SK-N-SH (cell line): Measurements from ENCODE around the gene MARCHF4.

Source experiments
- EP300 ChIP-seq, 2 experiments: IDR thresholded peaks; 2 replicates each; pipeline versions ENCODE4 v1.4.0 to v1.6.1; 2012; ENCODE audit warnings: borderline replicate concordance in 1 of 2, low read depth in 1 of 2, low read length in 1 of 2
- MAX ChIP-seq: IDR thresholded peaks from 2 replicates; pipeline ENCODE4 v1.4.0; 2012; ENCODE audit warnings: low read depth
- MXI1 ChIP-seq: IDR thresholded peaks from 2 replicates; pipeline ENCODE4 v1.6.1; 2012; ENCODE audit warnings: mild to moderate bottlenecking, low read depth, low read length, improper control_type of control experiment
- NRF1 ChIP-seq: IDR thresholded peaks from 2 replicates; pipeline ENCODE4 v1.6.1; 2012; ENCODE audit warnings: low read depth, mild to moderate bottlenecking, low read length
- RAD21 ChIP-seq: IDR thresholded peaks from 2 replicates; pipeline ENCODE4 v1.6.1; 2012; ENCODE audit warnings: mild to moderate bottlenecking, low read length
- RFX5 ChIP-seq: IDR thresholded peaks from 2 replicates; pipeline ENCODE4 v1.6.1; 2012; ENCODE audit warnings: mild to moderate bottlenecking, improper control_type of control experiment, low read length
- SMC3 ChIP-seq: IDR thresholded peaks from 2 replicates; pipeline ENCODE4 v1.6.1; 2012; ENCODE audit warnings: low read depth, low read length, improper control_type of control experiment
- TAF1 ChIP-seq: IDR thresholded peaks from 2 replicates; pipeline ENCODE4 v1.6.1; 2012; ENCODE audit warnings: low read depth, mild to moderate bottlenecking, low read length, moderate library complexity, borderline replicate concordance
- YY1 ChIP-seq: IDR thresholded peaks from 2 replicates; pipeline ENCODE4 v1.4.0; 2012; ENCODE audit warnings: low read depth, mild to moderate bottlenecking
- TF ChIP-seq, protein P1 (sequence below): fragments of 200-600 bp; sonication (generic); IDR thresholded peaks from 2 replicates; pipeline ENCODE4 v1.6.1; 2017; ENCODE audit warnings: antibody characterized with exemption, mild to moderate bottlenecking, moderate library complexity
- TF ChIP-seq, protein P2 (sequence below): IDR thresholded peaks from 2 replicates; pipeline ENCODE4; 2012

GRCh38 chr2:216339456-216340279 is 32.6 kb downstream of the MARCHF4 start:
- TF ChIP-seq, protein P1, sequence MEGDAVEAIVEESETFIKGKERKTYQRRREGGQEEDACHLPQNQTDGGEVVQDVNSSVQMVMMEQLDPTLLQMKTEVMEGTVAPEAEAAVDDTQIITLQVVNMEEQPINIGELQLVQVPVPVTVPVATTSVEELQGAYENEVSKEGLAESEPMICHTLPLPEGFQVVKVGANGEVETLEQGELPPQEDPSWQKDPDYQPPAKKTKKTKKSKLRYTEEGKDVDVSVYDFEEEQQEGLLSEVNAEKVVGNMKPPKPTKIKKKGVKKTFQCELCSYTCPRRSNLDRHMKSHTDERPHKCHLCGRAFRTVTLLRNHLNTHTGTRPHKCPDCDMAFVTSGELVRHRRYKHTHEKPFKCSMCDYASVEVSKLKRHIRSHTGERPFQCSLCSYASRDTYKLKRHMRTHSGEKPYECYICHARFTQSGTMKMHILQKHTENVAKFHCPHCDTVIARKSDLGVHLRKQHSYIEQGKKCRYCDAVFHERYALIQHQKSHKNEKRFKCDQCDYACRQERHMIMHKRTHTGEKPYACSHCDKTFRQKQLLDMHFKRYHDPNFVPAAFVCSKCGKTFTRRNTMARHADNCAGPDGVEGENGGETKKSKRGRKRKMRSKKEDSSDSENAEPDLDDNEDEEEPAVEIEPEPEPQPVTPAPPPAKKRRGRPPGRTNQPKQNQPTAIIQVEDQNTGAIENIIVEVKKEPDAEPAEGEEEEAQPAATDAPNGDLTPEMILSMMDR: peak; percentile 32
- TF ChIP-seq, protein P2, sequence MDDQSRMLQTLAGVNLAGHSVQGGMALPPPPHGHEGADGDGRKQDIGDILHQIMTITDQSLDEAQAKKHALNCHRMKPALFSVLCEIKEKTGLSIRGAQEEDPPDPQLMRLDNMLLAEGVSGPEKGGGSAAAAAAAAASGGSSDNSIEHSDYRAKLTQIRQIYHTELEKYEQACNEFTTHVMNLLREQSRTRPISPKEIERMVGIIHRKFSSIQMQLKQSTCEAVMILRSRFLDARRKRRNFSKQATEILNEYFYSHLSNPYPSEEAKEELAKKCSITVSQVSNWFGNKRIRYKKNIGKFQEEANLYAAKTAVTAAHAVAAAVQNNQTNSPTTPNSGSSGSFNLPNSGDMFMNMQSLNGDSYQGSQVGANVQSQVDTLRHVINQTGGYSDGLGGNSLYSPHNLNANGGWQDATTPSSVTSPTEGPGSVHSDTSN: no peak
- TF ChIP-seq MAX (no peak), YY1 (no peak), TAF1 (no peak), EP300 (IDR thresholded peaks at IDR 0.05; ENCODE audit: borderline replicate concordance in 1 of 2, low read depth in 1 of 2, low read length in 1 of 2) (no peak), RAD21 (no peak), SMC3 (no peak), NRF1 (no peak), RFX5 (no peak), MXI1 (no peak)
